ENCODE results near the gene ANKDD1B.
"Not testable (repeated sequence)": the region's sequence is repeated elsewhere in the genome, so short reads cannot be mapped to it uniquely, and the experiment has no call there.

ANKDD1B gene

DNA sequence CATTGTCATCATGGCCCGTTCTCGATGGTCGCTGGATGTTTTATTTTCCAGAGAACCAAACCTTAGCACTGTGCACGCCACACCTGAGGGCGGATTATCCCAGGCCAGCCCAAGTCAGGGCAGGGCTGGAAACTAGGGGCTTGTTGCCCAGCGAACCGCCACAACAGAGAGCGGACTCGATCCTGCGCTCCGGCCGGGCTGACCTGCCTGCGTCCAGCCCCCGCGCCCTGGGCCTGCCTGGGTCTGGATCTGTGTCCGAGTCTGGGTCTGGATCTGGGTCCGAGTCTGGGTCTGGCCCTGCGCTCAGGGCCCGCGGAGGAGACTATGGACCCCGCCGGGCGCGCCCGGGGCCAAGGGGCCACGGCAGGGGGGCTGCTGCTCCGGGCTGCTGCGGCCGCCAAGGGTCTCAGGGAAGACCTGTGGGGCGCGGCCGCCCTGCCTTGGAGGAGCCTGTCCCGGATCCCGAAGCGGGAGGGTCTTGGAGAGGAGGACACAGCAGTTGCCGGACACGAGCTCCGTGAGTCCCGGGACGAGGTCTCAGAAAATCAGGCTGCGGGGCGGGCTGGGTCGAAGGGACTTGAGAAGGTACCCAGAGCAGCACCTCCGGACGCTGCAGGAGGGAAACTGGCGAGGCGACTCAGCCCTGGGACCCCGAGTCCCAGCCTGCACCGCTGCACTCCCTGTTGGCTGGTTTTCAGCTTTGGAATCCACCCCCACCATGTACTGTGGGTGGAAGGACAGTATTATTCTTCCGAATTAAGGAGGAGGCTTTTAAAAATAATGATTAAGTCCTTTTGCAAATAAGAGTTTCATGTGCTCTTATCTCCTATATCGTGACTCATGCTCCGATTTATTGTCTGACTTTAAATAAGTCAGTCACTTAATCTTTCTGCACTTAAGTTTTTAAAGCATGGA lies at the start of gene ANKDD1B:
Gene ANKDD1B (plus strand): TSS at position 143 of the 915 bp plus-strand sequence. CDS start 182 bp downstream, at position 325.
- peak; percentile 75 for DNase-seq (ENCODE audit: low read depth)

DNA sequence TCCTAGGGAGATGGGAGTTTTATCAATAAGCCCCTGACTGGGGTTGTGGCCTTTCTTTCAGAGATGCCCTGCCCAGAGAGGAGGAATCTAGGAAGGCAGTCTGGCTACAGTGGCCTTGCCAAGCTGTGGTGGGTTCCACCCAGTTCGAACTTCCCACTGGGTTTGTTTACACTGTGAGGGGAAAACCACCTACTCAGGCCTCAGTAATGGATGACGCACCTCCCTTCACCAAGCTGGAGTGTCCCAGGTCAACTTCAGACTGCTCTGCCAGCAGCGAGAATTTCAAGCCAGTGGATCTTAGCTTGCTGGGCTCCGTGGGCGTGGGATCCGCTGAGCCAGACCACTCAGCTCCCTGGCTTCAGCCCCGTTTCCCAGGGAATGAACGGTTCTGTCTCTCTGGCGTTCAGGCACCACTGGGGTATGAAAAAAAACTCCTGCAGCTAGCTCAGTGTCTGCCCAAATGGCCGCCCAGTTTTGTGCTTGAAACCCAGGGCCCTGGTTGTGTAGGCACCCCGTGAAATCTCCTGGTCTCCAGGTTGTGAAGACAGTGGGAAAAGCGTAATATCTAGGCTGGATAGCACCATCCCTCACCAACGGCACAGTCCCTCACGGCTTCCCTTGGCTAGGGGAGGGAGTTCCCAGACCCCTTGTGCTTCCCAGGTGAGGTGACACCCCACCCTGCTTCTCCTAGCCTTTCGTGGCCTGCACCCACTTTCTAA lies 45.1 kb upstream of the ANKDD1B start:
- DNase-seq (ENCODE audit: low read depth): peak; percentile 83

DNA sequence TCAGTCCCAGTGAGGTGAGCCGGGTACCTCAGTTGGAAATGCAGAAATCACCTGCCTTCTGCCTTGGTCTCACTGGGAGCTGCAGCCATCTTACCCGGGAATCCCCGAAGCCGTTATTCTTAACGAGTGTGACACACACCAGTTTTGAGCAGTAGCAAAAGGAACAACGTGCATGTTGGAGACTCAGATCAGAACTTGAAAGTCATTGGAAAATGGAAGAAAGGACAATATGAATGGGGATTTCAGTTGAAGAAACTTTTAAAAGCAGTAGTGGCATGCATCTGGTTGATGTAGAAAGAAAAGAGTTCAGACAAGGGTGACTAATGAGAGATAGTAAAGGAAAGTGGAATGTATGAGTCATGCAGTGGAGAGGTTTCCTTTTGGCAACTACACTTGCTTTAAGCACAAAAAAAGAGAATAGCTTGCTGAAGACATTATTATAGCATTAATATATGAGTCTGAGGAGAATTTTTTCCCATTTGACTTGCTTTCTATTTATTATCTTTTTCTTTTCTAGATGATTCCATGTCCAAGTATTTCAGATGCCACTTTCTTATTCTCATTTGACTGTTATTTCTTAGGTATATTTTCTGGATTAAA lies 44.4 kb upstream of the ANKDD1B start:
- peak; percentile 94 for DNase-seq (ENCODE audit: low read depth)

DNA sequence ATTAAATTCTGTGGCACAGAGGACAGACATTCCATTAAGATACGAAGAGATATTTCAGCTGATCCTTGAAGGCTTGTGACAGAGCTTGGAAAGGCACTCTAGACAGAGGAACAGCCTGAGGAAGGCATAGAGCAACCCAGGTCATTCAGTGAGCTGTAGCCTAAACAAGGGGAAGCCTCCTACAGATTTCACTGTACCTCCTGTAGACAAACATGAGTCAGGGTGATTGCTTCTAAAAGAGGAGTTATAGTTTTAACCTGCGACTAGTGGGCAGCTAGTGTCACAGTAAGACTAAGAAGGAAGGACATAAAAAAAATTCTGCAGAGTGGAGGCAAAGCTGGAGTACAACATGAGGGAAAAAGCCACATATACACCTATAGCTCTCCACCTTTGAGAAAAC lies 43.5 kb upstream of the ANKDD1B start:
- DNase-seq (ENCODE audit: low read depth): peak; percentile 40

DNA sequence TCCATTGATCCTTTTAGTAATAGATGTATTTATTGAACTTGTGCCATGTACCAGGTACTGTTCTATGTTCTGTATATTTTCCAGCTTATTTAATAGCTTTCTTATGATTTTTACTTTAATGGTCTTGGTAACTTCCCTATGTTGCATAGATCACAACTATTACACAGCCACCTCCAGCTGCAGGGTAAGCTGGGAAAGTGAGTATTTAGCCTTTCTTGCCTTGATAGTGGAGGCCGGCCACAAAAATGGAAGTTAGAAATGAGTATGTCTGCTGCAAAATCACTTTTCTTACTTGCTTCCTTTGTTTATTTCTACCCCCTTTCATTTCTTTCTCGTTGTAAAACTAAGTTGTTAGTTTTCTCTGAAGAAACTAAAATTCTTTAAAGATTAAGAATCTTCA lies 43.1 kb upstream of the ANKDD1B start:
- DNase-seq (ENCODE audit: low read depth): no peak

DNA sequence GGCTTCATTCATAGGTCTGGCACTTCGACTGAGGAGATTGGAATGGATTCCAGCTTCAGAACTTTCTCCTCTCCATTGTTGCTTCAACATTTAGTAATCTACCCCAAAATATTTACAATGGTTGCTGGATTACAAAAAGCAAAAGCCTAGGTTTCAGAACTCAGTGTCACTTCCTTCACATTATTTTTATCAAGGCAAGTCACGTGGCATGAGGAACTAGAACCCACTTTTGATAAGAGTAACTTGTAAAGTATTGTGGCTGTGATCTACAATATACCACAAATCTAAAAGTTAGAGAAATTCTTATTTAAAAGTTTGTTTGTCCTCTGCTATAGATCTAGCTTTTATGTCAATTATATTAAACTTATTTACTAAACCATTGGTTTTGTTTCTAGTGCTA lies 39.7 kb upstream of the ANKDD1B start:
- DNase-seq (ENCODE audit: low read depth): no peak

DNA sequence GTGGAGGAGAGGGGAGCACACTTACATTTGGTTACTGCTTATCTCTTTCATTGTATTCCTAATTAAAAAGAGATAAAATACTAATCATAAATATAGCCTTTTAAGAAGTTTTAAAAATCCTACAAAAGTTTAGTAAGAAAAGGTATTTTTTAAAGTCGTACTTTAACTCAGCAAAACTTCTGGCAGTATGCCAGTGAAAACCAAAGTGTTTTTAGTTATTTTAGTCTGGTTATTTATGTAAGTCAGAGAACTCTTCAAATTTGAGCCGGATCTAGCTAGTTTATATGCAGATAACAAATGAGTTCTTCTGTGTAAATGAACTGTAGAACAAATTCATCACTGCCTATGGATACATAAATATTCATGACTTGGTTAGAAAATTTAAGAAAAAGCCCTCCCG lies 36.5 kb upstream of the ANKDD1B start:
- no peak for DNase-seq (ENCODE audit: low read depth)

DNA sequence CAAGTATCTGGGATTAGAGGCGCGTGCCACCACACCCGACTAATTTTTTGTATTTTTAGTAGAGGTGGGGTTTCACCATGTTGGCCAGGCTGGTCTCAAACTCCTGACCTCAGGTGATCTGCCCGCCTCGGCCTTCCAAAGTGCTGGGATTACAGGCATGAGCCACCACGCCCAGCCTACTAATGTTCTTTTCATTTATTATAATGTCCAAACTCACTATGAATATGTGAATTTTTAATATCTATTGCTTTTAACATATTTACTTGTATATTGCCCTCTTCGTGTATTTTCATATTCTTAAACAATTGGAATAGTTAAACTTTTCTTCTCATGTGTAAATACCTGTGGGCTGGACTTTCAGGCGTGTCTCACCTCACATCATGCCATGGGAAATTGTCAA lies 33.0 kb upstream of the ANKDD1B start:
- DNase-seq (ENCODE audit: low read depth): not testable (repeated sequence)

DNA sequence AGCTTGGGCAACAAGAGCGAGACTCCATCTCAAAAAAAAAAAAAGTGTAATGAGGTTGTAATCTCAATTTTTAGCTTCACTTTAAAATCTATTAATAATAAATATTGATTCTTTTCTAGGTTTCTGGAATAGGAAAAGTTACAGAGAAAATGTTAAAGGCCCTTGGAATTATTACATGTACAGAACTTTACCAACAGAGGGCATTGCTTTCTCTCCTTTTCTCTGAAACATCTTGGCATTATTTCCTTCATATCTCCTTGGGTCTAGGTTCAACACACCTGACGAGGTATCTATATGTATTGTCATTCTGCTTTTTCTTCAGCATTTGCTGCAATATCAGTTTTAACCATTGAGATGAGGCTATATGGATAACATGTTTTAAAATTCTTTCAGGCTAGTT lies 26.6 kb upstream of the ANKDD1B start:
- no peak for DNase-seq (ENCODE audit: low read depth)

DNA sequence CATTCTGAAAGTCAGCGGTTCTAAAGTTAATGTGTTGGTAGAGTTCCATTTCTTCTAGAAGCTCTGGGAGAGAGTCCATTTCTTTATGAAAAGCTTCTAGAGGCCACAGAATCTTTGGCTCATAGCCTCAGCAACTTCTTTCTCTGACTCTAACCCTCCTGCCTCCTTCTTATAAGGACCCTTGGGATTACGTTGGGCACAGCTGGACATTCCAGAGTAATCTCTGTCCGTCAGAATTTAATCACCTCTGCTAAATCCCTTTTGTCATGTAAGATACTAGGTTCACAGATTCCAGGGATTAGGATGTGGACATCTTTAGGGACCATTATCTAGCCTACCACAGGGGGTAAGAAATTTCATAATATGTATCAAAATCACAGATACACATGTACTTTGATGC lies 22.6 kb upstream of the ANKDD1B start:
- peak; percentile 48 for DNase-seq (ENCODE audit: low read depth)

DNA sequence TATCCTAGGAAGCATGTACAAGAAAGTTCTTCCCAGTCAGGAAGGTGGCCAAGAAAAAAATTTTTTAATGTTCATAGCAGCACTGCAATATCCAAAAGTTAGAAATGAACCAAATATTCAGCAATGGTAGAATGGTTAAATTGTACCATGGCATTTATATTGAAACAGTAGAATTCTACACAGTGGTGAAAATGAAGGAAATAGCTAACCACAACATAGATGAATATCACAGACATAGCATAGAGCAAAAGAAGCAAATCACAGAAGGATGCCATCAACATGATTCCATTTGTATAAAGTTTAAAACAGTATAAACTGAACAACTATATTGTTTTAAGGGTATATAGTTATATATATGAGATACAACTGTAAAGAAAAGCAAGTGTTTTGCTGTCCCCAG lies 10.7 kb upstream of the ANKDD1B start:
- DNase-seq (ENCODE audit: low read depth): no peak

DNA sequence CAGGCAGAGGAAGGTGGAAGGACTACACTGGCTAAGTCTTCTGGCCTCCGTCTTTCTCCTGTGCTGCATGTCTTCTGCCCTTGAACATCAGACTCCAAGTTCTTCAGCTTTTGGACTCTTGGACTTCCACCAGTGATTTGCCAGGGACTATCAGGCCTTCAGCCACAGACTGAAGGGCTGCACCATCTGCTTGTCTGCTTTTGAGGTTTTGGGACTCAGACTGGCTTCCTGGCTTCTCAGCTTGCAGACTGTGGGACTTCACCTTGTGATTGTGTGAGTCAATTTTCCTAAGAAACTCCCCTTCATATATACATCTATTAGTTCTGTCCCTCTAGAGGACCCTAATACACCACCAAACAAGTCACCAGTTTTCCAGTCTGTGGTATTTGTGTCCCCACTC lies 9.7 kb upstream of the ANKDD1B start:
- no peak for DNase-seq (ENCODE audit: low read depth)

DNA sequence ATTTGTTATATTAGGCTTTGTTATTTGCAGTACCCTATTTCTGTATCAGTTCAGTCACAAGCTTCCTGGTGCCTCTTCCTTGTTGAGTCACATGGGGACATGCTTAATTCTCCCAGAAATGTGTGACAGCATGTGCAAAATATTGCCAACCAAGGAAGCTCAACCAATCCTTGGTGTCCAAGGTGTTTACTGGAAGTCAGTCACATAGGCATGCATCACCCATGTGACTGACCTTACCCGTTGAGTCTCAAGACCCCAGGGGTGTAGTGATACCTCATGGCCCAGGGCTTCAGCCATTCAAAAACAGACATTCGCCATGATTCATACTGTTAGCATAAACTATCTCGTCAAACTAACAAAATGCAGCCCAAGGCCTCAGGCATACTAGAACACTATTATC lies 9.3 kb upstream of the ANKDD1B start:
- peak; percentile 26 for DNase-seq (ENCODE audit: low read depth)

DNA sequence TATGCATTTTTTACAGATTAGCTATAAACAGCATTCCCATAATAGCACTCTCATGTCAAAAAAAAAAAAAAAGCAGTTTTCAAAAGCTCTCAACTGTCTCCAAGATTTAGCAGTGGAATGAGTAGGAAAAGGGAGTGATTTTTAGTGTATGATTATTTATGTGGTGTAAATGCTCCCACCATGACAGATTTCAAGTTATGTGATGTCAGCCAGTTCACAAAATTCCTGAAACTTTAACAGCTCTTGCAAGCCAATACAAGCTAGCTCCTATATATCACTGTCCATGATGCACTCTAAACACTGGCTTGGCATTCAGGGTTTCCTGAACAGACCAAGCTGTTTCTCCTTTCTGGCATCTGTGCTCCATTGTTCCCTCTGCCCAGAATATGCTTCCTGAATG lies 7.9 kb upstream of the ANKDD1B start:
- DNase-seq (ENCODE audit: low read depth): peak; percentile 92

DNA sequence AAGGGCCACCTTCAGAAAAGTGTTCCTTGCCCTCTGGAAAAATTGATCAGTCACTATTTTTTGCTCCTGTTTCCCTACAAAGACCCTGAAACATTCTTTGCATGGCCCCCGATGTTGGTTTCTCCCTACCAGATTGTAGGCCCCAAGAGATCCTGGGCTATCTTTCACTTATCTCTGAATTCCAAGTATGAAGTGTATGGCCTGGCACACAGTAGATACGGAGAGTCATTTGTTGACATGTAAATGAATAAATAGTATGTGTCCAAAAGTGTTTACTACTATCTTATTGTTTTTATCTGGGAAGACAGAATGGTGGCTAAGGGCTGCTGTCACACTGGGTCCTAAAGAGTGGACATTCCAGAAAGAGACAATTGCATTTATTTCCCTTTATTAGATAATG lies 7.4 kb upstream of the ANKDD1B start:
- no peak for DNase-seq (ENCODE audit: low read depth)

DNA sequence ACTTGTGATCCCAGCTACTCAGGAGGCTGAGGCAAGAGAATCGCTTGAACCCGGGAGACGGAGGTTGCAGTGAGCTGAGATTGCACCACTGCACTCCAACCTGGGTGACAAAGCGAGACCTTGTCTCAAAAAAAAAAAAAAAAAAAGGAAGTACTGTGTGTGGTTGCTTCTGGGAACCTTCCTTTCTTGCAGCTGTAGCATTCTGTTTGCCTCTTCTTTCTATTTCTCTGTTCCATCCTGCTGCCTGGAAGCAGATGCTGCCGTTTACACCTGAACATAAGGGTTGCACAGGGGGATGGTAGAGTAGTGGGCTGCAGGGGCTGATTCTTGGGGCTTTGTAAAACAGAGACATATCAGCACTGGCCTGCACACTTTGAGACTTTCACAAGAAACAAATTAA lies 3.9 kb upstream of the ANKDD1B start:
- DNase-seq (ENCODE audit: low read depth): not testable (repeated sequence)

DNA sequence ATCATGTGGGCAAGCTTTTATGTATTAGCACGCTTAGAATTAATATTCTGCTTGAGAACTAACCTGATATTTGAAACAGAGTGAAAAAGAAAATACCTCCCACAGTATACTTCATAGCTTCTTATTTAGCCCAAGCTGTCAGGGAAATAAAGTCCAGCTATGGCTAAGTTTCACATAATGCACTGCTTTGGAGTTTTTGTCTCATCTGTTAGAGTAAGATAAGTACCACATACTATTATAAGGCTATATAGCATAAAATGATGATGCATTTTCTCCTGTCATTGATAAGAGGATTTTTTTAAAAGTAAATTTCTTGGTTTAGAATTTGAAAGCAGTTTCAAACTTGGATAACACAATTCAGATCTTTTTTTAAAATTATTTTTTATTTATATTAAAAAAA lies 2.4 kb upstream of the ANKDD1B start:
- DNase-seq (ENCODE audit: low read depth): no peak

DNA sequence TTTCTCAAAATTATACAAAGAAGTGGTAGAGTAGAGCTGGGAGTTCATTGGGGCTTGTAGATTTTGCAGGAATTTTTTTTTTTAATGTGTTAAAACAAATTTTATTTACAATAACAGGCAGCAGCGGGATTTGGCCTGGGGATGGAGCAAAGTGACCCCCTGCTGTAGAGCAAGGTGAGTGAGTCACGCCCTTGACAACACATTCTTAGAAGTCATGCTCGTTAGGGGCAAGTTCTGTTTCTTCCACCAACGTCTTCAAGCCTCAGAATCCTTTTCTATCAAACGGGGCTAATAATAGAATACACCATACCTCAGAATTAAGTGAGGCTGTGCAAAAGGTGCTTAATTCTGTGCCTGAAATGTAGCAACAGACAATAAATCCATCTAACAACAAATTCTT lies 1.1 kb upstream of the ANKDD1B start:
- no peak for DNase-seq (ENCODE audit: low read depth)

DNA sequence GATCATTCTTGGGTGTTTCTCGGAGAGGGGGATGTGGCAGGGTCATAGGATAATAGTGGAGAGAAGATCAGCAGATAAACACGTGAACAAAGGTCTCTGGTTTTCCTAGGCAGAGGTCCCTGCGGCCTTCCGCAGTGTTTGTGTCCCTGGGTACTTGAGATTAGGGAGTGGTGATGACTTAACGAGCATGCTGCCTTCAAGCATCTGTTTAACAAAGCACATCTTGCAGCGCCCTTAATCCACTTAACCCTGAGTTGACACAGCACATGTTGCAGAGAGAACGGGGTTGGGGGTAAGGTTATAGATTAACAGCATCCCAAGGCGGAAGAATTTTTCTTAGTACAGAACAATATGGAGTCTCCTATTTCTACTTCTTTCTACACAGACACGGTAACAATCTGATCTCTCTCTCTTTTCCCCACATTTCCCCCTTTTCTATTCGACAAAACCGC lies 368 bp upstream of the ANKDD1B start:
- DNase-seq (ENCODE audit: low read depth): not testable (repeated sequence)

DNA sequence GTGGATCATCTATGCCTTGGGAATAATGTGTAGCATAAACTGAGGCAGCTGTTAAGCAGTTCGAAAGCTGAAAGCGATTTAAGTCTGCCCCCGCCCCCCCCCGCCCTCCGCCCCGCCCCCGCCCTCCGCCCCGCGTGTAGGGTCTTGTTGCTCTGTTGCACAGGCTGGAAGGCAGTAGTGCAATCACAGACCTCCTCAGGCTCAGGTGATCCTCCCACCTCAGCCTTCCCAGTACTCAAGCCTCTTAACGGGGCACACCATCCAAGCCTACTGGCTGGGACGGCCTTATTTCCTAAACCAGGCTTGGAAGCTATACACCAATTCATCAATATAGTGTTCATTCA lies 945 bp downstream of the ANKDD1B start:
- DNase-seq (ENCODE audit: low read depth): no peak

DNA sequence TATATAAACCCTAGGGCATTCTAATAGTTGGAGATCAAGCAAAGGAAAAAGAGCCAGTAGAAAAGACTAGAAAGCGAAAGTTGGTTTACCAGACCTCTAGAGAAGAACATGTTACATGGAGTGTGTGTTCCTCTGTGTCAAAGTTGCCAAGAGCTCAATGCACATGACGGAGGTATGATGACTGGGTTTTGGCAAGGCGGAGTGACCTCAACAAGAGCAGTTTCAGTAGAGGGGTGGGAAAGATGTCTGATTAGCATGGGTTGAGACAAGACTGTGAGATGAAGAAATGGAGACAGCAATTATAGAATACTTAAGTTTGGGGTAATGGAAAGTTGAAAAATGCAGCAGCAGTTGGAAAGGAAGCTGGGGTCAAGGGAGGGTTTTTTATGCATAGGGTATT lies 1.6 kb downstream of the ANKDD1B start:
- no peak for DNase-seq (ENCODE audit: low read depth)

DNA sequence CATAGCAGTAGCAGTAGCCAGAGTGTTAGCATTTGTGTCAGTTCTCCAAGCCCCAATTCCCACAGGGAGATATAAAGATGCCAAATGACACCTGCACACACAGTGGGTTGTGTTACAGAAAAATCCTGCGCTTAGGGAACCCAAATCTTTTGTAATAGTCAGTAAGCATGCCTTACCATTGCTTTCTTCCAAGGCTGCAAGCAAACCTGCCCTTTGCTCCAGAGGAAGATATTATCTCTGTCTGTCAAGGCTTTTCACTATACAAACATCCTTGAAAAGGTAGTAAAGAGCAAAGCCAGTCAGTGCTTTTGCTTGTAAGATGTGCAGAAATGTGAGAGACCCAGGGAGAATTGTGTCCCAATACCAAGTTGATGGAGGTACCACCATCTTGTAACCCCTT lies 2.9 kb downstream of the ANKDD1B start:
- no peak for DNase-seq (ENCODE audit: low read depth)

DNA sequence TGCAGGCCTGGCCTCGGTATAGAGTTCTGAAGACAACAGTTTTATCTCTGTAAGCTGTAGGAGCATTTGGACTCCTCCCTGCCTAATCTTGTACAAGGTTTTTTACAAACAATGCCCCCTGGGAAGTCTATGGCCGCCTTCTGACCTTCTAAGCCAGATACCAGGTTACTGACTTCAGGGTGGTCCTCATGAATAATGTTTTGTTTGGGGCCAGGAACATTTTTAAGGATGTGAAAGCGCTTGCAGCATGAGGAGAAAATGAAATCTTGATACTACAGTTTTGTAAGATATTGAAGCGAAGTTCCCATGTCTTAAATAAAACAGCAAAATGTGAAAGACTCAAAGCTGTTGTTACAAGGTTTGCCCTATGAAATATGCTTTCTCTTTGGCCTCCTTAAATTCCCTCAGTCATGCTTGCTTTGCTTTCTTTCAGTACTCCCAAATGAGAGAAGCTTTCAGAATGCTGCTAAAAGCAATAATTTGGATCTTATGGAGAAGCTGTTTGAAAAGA lies 5.2 kb downstream of the ANKDD1B start:
- peak; percentile 83 for DNase-seq (ENCODE audit: low read depth)
